ENCODE measurements around the gene NMT1. TPM values are rescaled to one million over a fixed set of nuclear protein-coding genes. Genes with fewer than 3 reads are reported as not detected.

NMT1 gene
- polyA plus RNA-seq, 6 donors from 2014 or later, result 29.2 to 98.6 (median 55.5) TPM

DNA sequence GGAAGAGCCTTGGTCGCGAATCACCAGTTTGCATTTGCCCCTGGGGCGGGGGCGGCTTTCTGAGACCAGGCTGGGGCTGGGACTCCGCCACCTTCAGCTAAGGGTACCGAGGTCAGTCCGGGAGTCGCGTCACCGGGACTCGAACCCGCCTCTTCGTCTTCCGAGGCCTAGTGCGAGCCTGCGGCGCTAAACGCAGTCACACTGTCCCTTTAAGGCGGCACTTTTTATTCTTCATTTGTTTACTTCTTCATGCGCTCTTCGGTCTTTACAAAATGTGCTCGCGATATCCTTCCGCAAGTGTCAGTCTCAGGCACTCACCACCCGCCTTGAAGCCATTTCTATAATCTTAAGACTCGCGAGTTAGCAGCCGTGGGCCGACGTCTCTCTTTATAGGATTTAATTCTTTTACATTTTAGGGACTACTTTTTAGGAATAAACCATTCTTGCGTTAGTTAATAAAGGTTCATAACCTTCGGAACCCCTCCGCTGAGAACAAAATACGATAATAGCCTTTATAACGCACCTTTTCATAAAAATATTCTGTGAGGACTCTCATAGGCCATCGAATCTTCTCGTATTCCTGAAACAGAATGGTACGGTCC is 86.6 kb downstream of the NMT1 start:
- H3K36me3 Mint-ChIP-seq, result peaks cover 0 to 6% of the 10 kb centered on the region in 2 donors
- peak overlapping the region; percentile 96 to 100 (median 98) for H3K4me3 Mint-ChIP-seq
- peaks cover 0 to 9% (median 0%) of the 10 kb centered on the region in 7 donors for H3K9me3 Mint-ChIP-seq
- DNase-seq (peak; percentile 83), ATAC-seq (ENCODE audit: low read depth in 2 of 2) (peak; percentile 38 to 42)
- peaks cover 49 to 78% (median 71%) of the 10 kb centered on the region in 3 donors for H3K4me1 Mint-ChIP-seq
- no peaks in the 10 kb centered on the region for H3K27me3 Mint-ChIP-seq
- H3K27ac Mint-ChIP-seq, result peak overlapping the region; percentile 99 to 100 (median 100)

DNA sequence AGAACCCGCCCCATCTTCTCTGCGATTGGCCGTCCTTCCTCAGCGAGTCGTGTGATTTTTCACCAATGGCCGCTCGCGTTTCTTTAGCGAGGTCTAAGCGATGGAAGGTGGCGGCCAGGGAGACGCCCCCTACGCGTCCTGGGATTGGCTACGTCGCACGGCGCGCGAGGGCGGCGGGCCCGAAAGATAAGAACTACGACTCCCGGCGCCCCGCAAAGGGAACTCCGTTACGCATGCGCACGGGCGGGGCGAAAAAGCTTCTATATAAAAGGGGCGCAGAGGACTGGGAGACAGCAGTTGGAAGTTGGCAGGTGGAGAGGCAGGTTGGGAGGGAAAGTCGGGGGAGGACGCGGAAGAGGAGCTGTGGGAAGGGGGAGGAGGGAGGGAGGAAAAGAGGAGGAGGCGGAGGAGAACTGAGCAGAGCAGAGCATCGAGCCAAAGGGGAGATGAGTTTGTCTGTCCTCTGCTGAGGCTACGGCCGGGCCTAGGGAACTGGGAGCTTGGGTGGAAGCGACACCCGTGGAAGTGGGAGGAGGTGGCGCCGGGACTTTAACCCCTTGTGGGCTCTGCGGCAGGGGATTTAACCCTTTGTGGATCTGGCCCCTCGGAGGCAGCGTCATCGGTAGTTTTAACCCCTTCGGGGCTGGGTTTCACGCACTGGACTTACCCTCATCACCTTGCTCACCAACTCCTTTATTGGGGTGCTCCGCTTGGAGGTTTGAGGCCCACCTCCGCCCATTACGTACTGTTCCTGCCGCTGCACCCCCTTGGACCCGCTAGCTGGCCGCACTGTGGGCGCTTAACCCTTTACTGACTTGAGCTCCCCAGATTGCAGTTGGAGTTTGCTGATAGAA is 87.3 kb downstream of the NMT1 start, which contains the start of gene HEXIM1:
TSS of gene HEXIM1 (plus strand) at position 293 of the 854 bp plus-strand sequence. CDS start 716 bp downstream, outside the sequence.
- Mint-ChIP-seq H3K27ac (peak within 1 kb of the TSS; percentile 99 to 100 (median 100)), H3K4me1 (peaks cover 46 to 72% (median 66%) of the 10 kb centered on the region in 3 donors), H3K36me3 (peaks cover 0 to 6% of the 10 kb centered on the region in 2 donors)

DNA sequence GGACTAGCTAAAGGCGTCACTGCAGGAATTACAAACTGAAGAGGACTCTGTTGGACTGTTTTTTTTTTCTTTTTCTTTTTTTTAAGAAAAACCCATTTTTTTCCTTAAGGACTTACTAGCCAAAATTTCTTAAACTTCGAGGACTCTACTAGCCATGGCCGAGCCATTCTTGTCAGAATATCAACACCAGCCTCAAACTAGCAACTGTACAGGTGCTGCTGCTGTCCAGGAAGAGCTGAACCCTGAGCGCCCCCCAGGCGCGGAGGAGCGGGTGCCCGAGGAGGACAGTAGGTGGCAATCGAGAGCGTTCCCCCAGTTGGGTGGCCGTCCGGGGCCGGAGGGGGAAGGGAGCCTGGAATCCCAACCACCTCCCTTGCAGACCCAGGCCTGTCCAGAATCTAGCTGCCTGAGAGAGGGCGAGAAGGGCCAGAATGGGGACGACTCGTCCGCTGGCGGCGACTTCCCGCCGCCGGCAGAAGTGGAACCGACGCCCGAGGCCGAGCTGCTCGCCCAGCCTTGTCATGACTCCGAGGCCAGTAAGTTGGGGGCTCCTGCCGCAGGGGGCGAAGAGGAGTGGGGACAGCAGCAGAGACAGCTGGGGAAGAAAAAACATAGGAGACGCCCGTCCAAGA is 88.0 kb downstream of the NMT1 start:
- Mint-ChIP-seq H3K4me1 (peaks cover 42 to 66% (median 61%) of the 10 kb centered on the region in 3 donors), H3K4me3 (peak overlapping the region; percentile 96 to 100 (median 98)), H3K9me3 (peaks cover 0 to 9% (median 0%) of the 10 kb centered on the region in 7 donors), H3K27ac (peak overlapping the region; percentile 92 to 100 (median 100)), H3K27me3 (no peaks in the 10 kb centered on the region), H3K36me3 (peaks cover 0 to 6% of the 10 kb centered on the region in 2 donors)
- ATAC-seq (ENCODE audit: low read depth in 2 of 2) (peak; percentile 20 to 26), DNase-seq (peak; percentile 71)

More for the DNA sequence above, 87.3 kb downstream of the NMT1 start, which contains the start of gene HEXIM1:
- DNase-seq (peak; percentile 99), ATAC-seq (ENCODE audit: low read depth in 2 of 2) (peak; percentile 76 to 77)
- no peaks in the 10 kb centered on the region for H3K27me3 Mint-ChIP-seq
- H3K4me3 Mint-ChIP-seq, result peak within 1 kb of the TSS; percentile 96 to 100 (median 98)
- peaks cover 0 to 9% (median 0%) of the 10 kb centered on the region in 7 donors for H3K9me3 Mint-ChIP-seq

DNA sequence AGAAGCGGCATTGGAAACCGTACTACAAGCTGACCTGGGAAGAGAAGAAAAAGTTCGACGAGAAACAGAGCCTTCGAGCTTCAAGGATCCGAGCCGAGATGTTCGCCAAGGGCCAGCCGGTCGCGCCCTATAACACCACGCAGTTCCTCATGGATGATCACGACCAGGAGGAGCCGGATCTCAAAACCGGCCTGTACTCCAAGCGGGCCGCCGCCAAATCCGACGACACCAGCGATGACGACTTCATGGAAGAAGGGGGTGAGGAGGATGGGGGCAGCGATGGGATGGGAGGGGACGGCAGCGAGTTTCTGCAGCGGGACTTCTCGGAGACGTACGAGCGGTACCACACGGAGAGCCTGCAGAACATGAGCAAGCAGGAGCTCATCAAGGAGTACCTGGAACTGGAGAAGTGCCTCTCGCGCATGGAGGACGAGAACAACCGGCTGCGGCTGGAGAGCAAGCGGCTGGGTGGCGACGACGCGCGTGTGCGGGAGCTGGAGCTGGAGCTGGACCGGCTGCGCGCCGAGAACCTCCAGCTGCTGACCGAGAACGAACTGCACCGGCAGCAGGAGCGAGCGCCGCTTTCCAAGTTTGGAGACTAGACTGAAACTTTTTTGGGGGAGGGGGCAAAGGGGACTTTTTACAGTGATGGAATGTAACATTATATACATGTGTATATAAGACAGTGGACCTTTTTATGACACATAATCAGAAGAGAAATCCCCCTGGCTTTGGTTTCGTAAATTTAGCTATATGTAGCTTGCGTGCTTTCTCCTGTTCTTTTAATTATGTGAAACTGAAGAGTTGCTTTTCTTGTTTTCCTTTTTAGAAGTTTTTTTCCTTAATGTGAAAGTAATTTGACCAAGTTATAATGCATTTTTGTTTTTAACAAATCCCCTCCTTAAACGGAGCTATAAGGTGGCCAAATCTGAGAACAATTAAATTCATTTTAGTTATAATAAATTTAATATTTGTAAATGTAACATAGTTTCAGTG is 88.8 kb downstream of the NMT1 start:
- Mint-ChIP-seq H3K27me3 (no peaks in the 10 kb centered on the region), H3K4me1 (peaks cover 39 to 63% (median 59%) of the 10 kb centered on the region in 3 donors), H3K9me3 (peaks cover 0 to 9% (median 0%) of the 10 kb centered on the region in 7 donors), H3K27ac (peak overlapping the region; percentile 74 to 100 (median 98)), H3K4me3 (peak overlapping the region; percentile 96 to 100 (median 98)), H3K36me3 (peaks cover 0 to 6% of the 10 kb centered on the region in 2 donors)
- ATAC-seq (ENCODE audit: low read depth in 2 of 2) (no peak), DNase-seq (no peak)

DNA sequence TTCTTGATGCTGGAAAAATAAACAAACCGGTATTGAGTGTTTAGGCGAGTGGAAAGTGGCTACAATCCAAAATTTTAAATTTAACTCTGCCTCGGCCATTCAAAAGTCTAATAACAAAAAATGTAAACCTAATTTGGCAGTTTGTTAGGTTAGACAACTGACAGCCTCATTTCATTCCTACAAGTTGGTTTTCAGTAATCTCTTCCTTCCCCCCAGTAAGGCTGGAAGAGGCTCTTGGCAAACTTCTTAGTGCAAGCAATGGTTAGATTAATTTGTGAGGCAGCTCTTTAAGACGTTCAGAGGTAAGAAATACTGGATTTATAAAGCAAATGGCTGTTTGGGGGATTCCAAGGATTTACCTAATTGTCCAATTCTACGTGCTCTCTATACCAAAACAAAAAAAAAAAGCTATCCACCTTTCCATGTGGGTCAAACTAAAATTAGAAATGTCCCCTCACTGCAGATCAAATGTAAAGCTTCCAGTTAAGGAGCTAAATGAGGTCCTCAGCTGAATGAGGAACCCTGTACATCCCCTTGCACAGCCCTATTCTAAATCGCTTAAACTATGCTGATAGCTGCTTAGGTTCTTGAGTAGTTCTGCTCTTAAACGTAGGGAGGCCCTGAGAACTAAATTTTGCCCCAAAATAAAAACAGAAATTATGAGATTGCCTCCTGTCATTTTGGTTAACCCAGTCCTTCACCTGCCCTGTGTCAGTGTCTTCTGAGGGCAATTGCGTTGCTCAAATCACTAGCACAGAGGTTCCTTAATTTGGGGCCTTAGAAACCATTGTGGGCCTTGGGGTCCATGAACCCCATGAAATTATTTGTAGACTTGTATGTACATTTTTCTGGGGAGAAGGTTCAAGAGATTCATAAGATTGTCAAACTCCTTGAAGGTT is 90.0 kb downstream of the NMT1 start:
- H3K27me3 Mint-ChIP-seq, result no peaks in the 10 kb centered on the region
- DNase-seq (no peak), ATAC-seq (ENCODE audit: low read depth in 2 of 2) (peak in 1 of 2 donors; percentile 8)
- H3K27ac Mint-ChIP-seq, result peak overlapping the region; percentile 15 to 78 (median 72)
- H3K9me3 Mint-ChIP-seq, result peaks cover 0 to 9% (median 0%) of the 10 kb centered on the region in 7 donors
- H3K36me3 Mint-ChIP-seq, result peaks cover 0 to 6% of the 10 kb centered on the region in 2 donors
- H3K4me3 Mint-ChIP-seq, result peak overlapping the region in 7 of 8 donors; percentile 25 to 99 (median 55)
- peaks cover 37 to 59% (median 54%) of the 10 kb centered on the region in 3 donors for H3K4me1 Mint-ChIP-seq

DNA sequence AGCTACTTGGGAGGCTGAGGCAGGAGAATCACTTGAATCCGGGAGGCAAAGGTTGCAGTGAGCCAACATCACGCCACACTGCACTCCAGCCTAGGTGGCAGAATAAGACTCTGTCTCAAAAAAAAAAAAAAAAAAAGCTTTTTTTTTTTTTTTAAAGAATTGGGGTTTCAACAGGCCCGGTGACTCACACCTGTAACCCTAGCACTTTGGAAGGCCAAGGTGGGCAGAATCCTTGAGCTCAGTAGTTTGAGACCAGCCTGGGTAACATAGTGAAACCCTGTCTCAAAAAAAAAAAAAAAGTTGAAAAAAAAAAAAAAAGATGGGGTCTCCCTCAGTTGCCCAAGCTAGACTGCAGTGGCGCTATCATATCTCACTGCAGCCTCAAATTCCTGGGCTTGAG is 93.9 kb downstream of the NMT1 start:
- H3K27me3 Mint-ChIP-seq, result no peaks in the 10 kb centered on the region
- no peak overlapping the region for H3K4me3 Mint-ChIP-seq
- H3K36me3 Mint-ChIP-seq, result peaks cover 0 to 4% of the 10 kb centered on the region in 2 donors
- no peak overlapping the region for H3K27ac Mint-ChIP-seq
- DNase-seq, result no peak
- no peaks in the 10 kb centered on the region for H3K9me3 Mint-ChIP-seq
- peaks cover 13 to 65% (median 44%) of the 10 kb centered on the region in 3 donors for H3K4me1 Mint-ChIP-seq
- ATAC-seq (ENCODE audit: low read depth in 2 of 2), result no peak

DNA sequence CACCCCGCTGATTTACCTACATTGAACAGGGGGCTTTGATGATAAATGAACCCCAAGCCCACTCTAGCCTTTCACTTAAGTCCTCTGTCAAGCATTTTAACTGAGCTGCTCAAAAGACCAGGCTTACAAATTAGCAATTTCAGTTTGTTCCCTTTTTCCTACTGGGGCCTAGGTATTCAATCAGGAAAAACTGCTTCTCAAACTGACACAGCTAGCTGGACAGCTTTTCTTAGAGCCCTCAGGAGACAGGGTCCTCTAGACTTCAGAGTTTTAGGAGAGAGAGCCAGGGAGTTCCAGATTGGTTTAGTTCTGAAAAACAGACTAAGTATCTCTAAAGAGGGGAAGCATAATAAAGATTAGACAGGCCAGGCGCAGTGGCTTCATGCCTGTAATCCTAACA is 94.4 kb downstream of the NMT1 start:
- H3K4me1 Mint-ChIP-seq, result peaks cover 12 to 66% (median 42%) of the 10 kb centered on the region in 3 donors
- no peak for ATAC-seq (ENCODE audit: low read depth in 2 of 2)
- H3K4me3 Mint-ChIP-seq, result peak overlapping the region in 1 of 8 donors; percentile 19
- H3K27me3 Mint-ChIP-seq, result no peaks in the 10 kb centered on the region
- H3K27ac Mint-ChIP-seq, result peak overlapping the region in 1 of 6 donors; percentile 62
- no peaks in the 10 kb centered on the region for H3K9me3 Mint-ChIP-seq
- no peak for DNase-seq
- peaks cover 0 to 4% of the 10 kb centered on the region in 2 donors for H3K36me3 Mint-ChIP-seq

DNA sequence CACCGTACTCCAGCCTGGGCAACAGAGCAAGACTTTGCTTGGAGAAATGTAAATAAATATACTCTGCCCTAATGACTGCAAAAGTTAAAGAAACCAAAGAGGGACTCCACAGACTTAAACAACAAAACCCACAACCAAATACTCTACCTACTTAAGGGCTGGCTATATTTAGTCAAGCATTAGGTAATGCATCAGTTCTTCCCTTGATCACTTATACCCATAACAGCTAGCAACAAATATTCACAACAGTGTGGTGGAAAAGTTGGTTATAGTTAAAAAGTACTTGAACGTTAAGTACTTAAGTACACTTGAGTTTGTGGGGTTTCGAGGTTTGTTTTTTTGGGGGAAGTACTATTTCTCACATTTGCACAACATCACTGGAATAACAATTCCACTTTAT is 95.1 kb downstream of the NMT1 start:
- Mint-ChIP-seq H3K36me3 (peaks cover 2 to 4% of the 10 kb centered on the region in 2 donors), H3K4me3 (no peak overlapping the region), H3K9me3 (no peaks in the 10 kb centered on the region), H3K27me3 (no peaks in the 10 kb centered on the region), H3K27ac (peak overlapping the region in 3 of 6 donors; percentile 9 to 74 (median 59)), H3K4me1 (peaks cover 12 to 60% (median 37%) of the 10 kb centered on the region in 3 donors)
- DNase-seq (no peak), ATAC-seq (ENCODE audit: low read depth in 2 of 2) (no peak)

Other genes starting within 250 kb of the NMT1 start
- gene GJC1, start 231.0 kb upstream of the NMT1 start, polyA plus RNA-seq (ENCODE audit: low read depth in 6 of 6), result not detected
- not detected for gene HIGD1B, start 213.4 kb upstream of the NMT1 start, polyA plus RNA-seq (ENCODE audit: low read depth in 6 of 6)
- gene EFTUD2, start 161.9 kb upstream of the NMT1 start, polyA plus RNA-seq (ENCODE audit: low read depth in 6 of 6), result 10 to 100 TPM; 45.4 to 92.7 (median 66.5) TPM
- gene GFAP, start 145.8 kb upstream of the NMT1 start, polyA plus RNA-seq (ENCODE audit: low read depth in 6 of 6), result under 1 TPM in 5 of 6 donors, not detected in 1; 0.30 to 0.83 (median 0.66) TPM
- gene KIF18B, start 113.5 kb upstream of the NMT1 start, polyA plus RNA-seq (ENCODE audit: low read depth in 6 of 6), result not detected
- not detected for gene C1QL1, start 93.0 kb upstream of the NMT1 start, polyA plus RNA-seq (ENCODE audit: low read depth in 6 of 6)
- 10 to 100 TPM in 4 of 6 donors, 1 to 10 TPM in 2; 3.1 to 15.5 (median 11.1) TPM for gene DCAKD, start 9.7 kb upstream of the NMT1 start, polyA plus RNA-seq (ENCODE audit: low read depth in 6 of 6)
- gene PLCD3, start 71.2 kb downstream of the NMT1 start, polyA plus RNA-seq (ENCODE audit: low read depth in 6 of 6), result not detected
- gene ACBD4, start 74.4 kb downstream of the NMT1 start, polyA plus RNA-seq (ENCODE audit: low read depth in 6 of 6), result 10 to 100 TPM; 15.4 to 27.1 (median 20.4) TPM
- gene HEXIM1, start 87.2 kb downstream of the NMT1 start, polyA plus RNA-seq (ENCODE audit: low read depth in 6 of 6), result 1 to 10 TPM; 3.2 to 5.3 (median 4.1) TPM
- 1 to 10 TPM; 2.1 to 6.7 (median 4.3) TPM for gene HEXIM2, start 100.6 kb downstream of the NMT1 start, polyA plus RNA-seq (ENCODE audit: low read depth in 6 of 6)
- gene FMNL1, start 160.6 kb downstream of the NMT1 start, polyA plus RNA-seq (ENCODE audit: low read depth in 6 of 6), result 10 to 100 TPM; 16.9 to 47.0 (median 22.3) TPM
- gene SPATA32, start 200.8 kb downstream of the NMT1 start, polyA plus RNA-seq (ENCODE audit: low read depth in 6 of 6), result 1 to 10 TPM in 1 of 6 donors, under 1 TPM in 4, not detected in 1; 0.16 to 4.6 (median 0.31) TPM

All from naive B cell (primary cell).